ENCODE measurements around the gene SAMD9L. TPM values are rescaled to one million over a fixed set of nuclear protein-coding genes. Genes with fewer than 3 reads are reported as not detected.

The SAMD9L gene
- total and polyA plus RNA-seq, 2 donors (not counting 1 experiment from before 2014, with no cell fraction given) = 20.2 to 45.8 TPM

DNA sequence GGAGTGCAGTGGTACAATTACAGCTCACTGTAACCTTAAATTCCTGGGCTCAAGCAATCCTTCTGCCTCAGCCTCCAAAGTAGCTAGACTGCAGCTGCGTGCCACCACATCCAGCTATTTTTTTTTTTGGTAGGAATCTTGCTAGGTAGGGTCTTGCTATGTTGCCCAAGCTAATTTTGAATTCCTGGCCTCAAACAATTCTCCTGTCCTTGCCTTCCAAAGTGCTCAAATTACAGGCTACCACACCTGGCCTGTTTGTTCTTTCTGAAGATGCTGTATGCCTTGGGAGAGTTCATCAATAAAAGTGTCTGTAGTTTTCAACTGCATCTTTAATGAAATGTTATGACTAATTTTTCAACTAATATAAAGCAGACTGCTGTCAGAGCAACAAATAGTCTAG is 30.9 kb downstream of the SAMD9L start:
- H3K27me3 Mint-ChIP-seq = no peaks in the 10 kb centered on the region
- H3K27ac Mint-ChIP-seq = peak overlapping the region; percentile 74
- no peaks in the 10 kb centered on the region for H4K20me1 ChIP-seq (ENCODE audit: control insufficient read depth, insufficient read depth, low read length, poor library complexity, severe bottlenecking)
- peaks cover 18 to 33% of the 10 kb centered on the region in 2 donors for H3K4me1 ChIP-seq (ENCODE audit: control insufficient read depth in 2 of 2, insufficient read depth in 2 of 2, low read length in 2 of 2)
- H3K4me2 ChIP-seq (replicated peaks; ENCODE audit: low read depth, low read length, poor library complexity, severe bottlenecking) = peak overlapping the region; percentile 73
- ChIA-PET CTCF (interaction anchor here (0.6 to 2.3 kb wide), 6 partner anchors 28 to 670 kb away, joined by 4 to 11 read pairs (median 5); partner anchors contain the start of genes GATAD1 and VPS50), POLR2A (interaction anchor here (1.3 kb wide), 1 partner anchor 115 kb away, joined by 3 read pairs; the partner anchor contains the start of gene VPS50)
- intact Hi-C loops (cut with micrococcal nuclease) = loop anchor here (5.0 to 10.0 kb wide), 3 partner anchors 50 to 983 kb away; partner anchors contain the start of gene CYP51A1
- no CpG with 5 or more reads among the region's 1 CpG for WGBS (ENCODE audit: insufficient coverage)
- H3K4me3 Mint-ChIP-seq = peak overlapping the region; percentile 85
- peaks cover 0 to 19% of the 10 kb centered on the region in 2 experiments for H3K36me3 ChIP-seq (replicated peaks in 1 of 2; ENCODE audit: control extremely low read depth in 1 of 2, control insufficient read depth in 1 of 2, extremely low read depth in 1 of 2, insufficient read depth in 2 of 2, low read length in 1 of 2)
- H3K9me3 ChIP-seq (ENCODE audit: control extremely low read depth in 1 of 3, control insufficient read depth in 2 of 3, insufficient read depth in 1 of 3, low read length in 2 of 3) = peaks cover 0 to 10% (median 5%) of the 10 kb centered on the region in 3 donors
- TF ChIP-seq EZH2 (IDR thresholded peaks at IDR 0.05; ENCODE audit: borderline replicate concordance, insufficient read depth, low read depth, low read length, poor library complexity, severe bottlenecking) = no peak
- TF ChIP-seq, protein P1, sequence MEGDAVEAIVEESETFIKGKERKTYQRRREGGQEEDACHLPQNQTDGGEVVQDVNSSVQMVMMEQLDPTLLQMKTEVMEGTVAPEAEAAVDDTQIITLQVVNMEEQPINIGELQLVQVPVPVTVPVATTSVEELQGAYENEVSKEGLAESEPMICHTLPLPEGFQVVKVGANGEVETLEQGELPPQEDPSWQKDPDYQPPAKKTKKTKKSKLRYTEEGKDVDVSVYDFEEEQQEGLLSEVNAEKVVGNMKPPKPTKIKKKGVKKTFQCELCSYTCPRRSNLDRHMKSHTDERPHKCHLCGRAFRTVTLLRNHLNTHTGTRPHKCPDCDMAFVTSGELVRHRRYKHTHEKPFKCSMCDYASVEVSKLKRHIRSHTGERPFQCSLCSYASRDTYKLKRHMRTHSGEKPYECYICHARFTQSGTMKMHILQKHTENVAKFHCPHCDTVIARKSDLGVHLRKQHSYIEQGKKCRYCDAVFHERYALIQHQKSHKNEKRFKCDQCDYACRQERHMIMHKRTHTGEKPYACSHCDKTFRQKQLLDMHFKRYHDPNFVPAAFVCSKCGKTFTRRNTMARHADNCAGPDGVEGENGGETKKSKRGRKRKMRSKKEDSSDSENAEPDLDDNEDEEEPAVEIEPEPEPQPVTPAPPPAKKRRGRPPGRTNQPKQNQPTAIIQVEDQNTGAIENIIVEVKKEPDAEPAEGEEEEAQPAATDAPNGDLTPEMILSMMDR (IDR thresholded peaks at IDR 0.05) = no peak
- peaks cover 48% of the 10 kb centered on the region for H3K4me1 Mint-ChIP-seq
- no peaks in the 10 kb centered on the region for H3K27me3 ChIP-seq (replicated peaks in 1 of 4; ENCODE audit: control extremely low read depth in 1 of 4, control insufficient read depth in 3 of 4, insufficient read depth in 4 of 4, low read length in 3 of 4)
- DNase-seq (peak; percentile 22), ATAC-seq (ENCODE audit: low read depth) (no peak)
- H2AFZ ChIP-seq (ENCODE audit: insufficient read depth, low read depth, low read length, poor library complexity, severe bottlenecking) = peak overlapping the region; percentile 71
- peak overlapping the region; percentile 41 to 92 (median 59) for H3K4me3 ChIP-seq (ENCODE audit: control extremely low read depth in 1 of 5, extremely low read depth in 1 of 5, insufficient read depth in 1 of 5, low read depth in 2 of 5, low read length in 4 of 5)
- H3K9ac ChIP-seq (ENCODE audit: low read length) = peak overlapping the region; percentile 78
- peaks cover 38% of the 10 kb centered on the region for H3K79me2 ChIP-seq (ENCODE audit: control insufficient read depth, insufficient read depth, low read length)
- peak overlapping the region; percentile 56 to 83 for H3K27ac ChIP-seq (ENCODE audit: low read length in 2 of 2)
- H3K9me3 Mint-ChIP-seq (ENCODE audit: insufficient read depth) = peaks cover 11% of the 10 kb centered on the region

DNA sequence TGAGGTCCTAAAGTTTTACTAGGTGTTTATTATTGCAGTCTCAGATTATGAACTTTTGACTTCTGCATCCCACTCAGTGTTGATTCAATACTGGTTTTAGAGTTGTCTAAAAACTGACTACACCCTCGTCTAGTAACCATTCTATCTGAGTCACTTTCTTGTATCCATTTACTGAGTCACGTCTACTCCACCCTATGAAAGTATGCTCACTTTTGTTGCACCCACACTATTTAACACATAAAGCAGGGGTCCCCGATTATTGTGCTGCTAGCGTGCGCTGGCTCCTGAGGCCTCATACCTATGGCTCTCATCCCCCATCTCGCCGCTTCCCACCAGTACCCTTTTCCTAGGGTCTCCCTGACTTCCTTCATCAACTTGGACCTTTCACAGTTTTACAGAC is 32.4 kb downstream of the SAMD9L start:
- Histone ChIP-seq H2AFZ (ENCODE audit: insufficient read depth, low read depth, low read length, poor library complexity, severe bottlenecking) (no peak overlapping the region), H3K9ac (ENCODE audit: low read length) (peak overlapping the region; percentile 78), H3K27me3 (replicated peaks in 1 of 4; ENCODE audit: control extremely low read depth in 1 of 4, control insufficient read depth in 3 of 4, insufficient read depth in 4 of 4, low read length in 3 of 4) (no peaks in the 10 kb centered on the region), H3K4me1 (ENCODE audit: control insufficient read depth in 2 of 2, insufficient read depth in 2 of 2, low read length in 2 of 2) (peaks cover 18 to 33% of the 10 kb centered on the region in 2 donors), H3K4me2 (replicated peaks; ENCODE audit: low read depth, low read length, poor library complexity, severe bottlenecking) (peak overlapping the region; percentile 73), H3K36me3 (replicated peaks in 1 of 2; ENCODE audit: control extremely low read depth in 1 of 2, control insufficient read depth in 1 of 2, extremely low read depth in 1 of 2, insufficient read depth in 2 of 2, low read length in 1 of 2) (peaks cover 0 to 19% of the 10 kb centered on the region in 2 experiments), H3K9me3 (ENCODE audit: control extremely low read depth in 1 of 3, control insufficient read depth in 2 of 3, insufficient read depth in 1 of 3, low read length in 2 of 3) (peaks cover 0 to 8% (median 5%) of the 10 kb centered on the region in 3 donors), H4K20me1 (ENCODE audit: control insufficient read depth, insufficient read depth, low read length, poor library complexity, severe bottlenecking) (no peaks in the 10 kb centered on the region), H3K79me2 (ENCODE audit: control insufficient read depth, insufficient read depth, low read length) (peaks cover 38% of the 10 kb centered on the region), H3K27ac (ENCODE audit: low read length in 2 of 2) (no peak overlapping the region), H3K4me3 (ENCODE audit: control extremely low read depth in 1 of 5, extremely low read depth in 1 of 5, insufficient read depth in 1 of 5, low read depth in 2 of 5, low read length in 4 of 5) (peak overlapping the region in 1 of 5 experiments; percentile 85)
- Mint-ChIP-seq H3K4me3 (peak overlapping the region; percentile 85), H3K27ac (no peak overlapping the region), H3K9me3 (ENCODE audit: insufficient read depth) (peaks cover 11% of the 10 kb centered on the region), H3K4me1 (peaks cover 52% of the 10 kb centered on the region), H3K27me3 (no peaks in the 10 kb centered on the region)
- CTCF ChIA-PET = no interaction called here
- intact Hi-C loops (cut with micrococcal nuclease) = loop anchor here (5.0 to 10.0 kb wide), 3 partner anchors 52 to 981 kb away; partner anchors contain the start of gene CYP51A1
- POLR2A ChIA-PET = no interaction called here
- 89% methylated on average over 6 of the region's 7 CpGs for WGBS (ENCODE audit: insufficient coverage)
- ATAC-seq (ENCODE audit: low read depth) (no peak), DNase-seq (no peak)
- no peak for TF ChIP-seq EZH2 (IDR thresholded peaks at IDR 0.05; ENCODE audit: borderline replicate concordance, insufficient read depth, low read depth, low read length, poor library complexity, severe bottlenecking)
